HepG2 (cell line): ENCODE results near the gene AXIN1. TPM values are rescaled to one million over a fixed set of nuclear protein-coding genes. Genes with fewer than 3 reads are reported as not detected.

ENCODE experiments used
- E2F2 ChIP-seq: sonication (generic); formaldehyde crosslinking; IDR thresholded peaks from 2 replicates; pipeline ENCODE4 v1.4.0; 2020; ENCODE audit warnings: missing genetic modification reagents, borderline replicate concordance
- GFI1 ChIP-seq: sonication (generic); formaldehyde crosslinking; IDR thresholded peaks from 2 replicates; pipeline ENCODE4 v1.5.0; 2020; ENCODE audit warnings: missing genetic modification reagents, mild to moderate bottlenecking, borderline replicate concordance
- MAFK ChIP-seq, 2 experiments: IDR thresholded peaks in 1 of 2; conservative IDR thresholded peaks in 1 of 2; 2 replicates each; pipeline ENCODE4 v1.6.1; 2011; ENCODE audit warnings: improper control_type of control experiment in 2 of 2, low read length in 2 of 2
- MBD4 ChIP-seq: IDR thresholded peaks from 2 replicates; pipeline ENCODE4 v1.6.1; 2012; ENCODE audit warnings: low read length, inconsistent platforms, borderline replicate concordance
- MED13 ChIP-seq: sonication (generic); formaldehyde crosslinking; IDR thresholded peaks from 2 replicates; pipeline ENCODE4 v1.5.0; 2020; ENCODE audit warnings: missing genetic modification reagents
- PHF20 ChIP-seq: sonication (generic); formaldehyde crosslinking; IDR thresholded peaks from 2 replicates; pipeline ENCODE4 v1.5.0; 2020; ENCODE audit warnings: mild to moderate bottlenecking, missing genetic modification reagents
- PPARG ChIP-seq: conservative IDR thresholded peaks from 2 replicates; pipeline ENCODE4 v1.6.1; 2016; ENCODE audit warnings: missing biosample characterization, missing genetic modification reagents
- RBM39 ChIP-seq: fragments of 200-400 bp; formaldehyde crosslinking; IDR thresholded peaks from one replicate; pipeline ENCODE4 v1.6.1; 2018; ENCODE audit warnings: antibody characterized with exemption, mild to moderate bottlenecking, low read depth, low read length; ENCODE audit not compliant: poor library complexity, severe bottlenecking
- RCOR2 ChIP-seq: IDR thresholded peaks from 2 replicates; pipeline ENCODE4 v1.6.1; 2016; ENCODE audit warnings: missing biosample characterization, missing genetic modification reagents
- SSRP1 ChIP-seq: IDR thresholded peaks from 2 replicates; pipeline ENCODE4 v1.6.1; 2016; ENCODE audit warnings: control low read depth
- SUZ12 ChIP-seq: fragments of 150-350 bp; IDR thresholded peaks from 2 replicates; pipeline ENCODE4 v1.6.1; 2014; ENCODE audit warnings: low read depth, low read length
- THAP9 ChIP-seq: sonication (generic); formaldehyde crosslinking; IDR thresholded peaks from 2 replicates; pipeline ENCODE4; 2020; ENCODE audit warnings: missing genetic modification reagents, mild to moderate bottlenecking, borderline replicate concordance
- ZNF101 ChIP-seq: sonication (generic); formaldehyde crosslinking; IDR thresholded peaks from 2 replicates; pipeline ENCODE4 v1.4.0; 2020; ENCODE audit warnings: mild to moderate bottlenecking, low read depth, missing genetic modification reagents, borderline replicate concordance
- ZNF33A ChIP-seq: sonication (generic); formaldehyde crosslinking; IDR thresholded peaks from 2 replicates; pipeline ENCODE4 v1.5.1; 2020; ENCODE audit warnings: missing genetic modification reagents, mild to moderate bottlenecking, moderate library complexity, borderline replicate concordance
- ZNF383 ChIP-seq: sonication (generic); formaldehyde crosslinking; IDR thresholded peaks from 2 replicates; pipeline ENCODE4 v1.4.0; 2020; ENCODE audit warnings: missing genetic modification reagents, mild to moderate bottlenecking, borderline replicate concordance
- ZNF512 ChIP-seq: sonication (generic); formaldehyde crosslinking; IDR thresholded peaks from 2 replicates; pipeline ENCODE4 v1.4.0; 2020; ENCODE audit warnings: mild to moderate bottlenecking, missing genetic modification reagents
- ZNF576 ChIP-seq: sonication (generic); formaldehyde crosslinking; IDR thresholded peaks from 2 replicates; pipeline ENCODE4 v1.4.0; 2020; ENCODE audit warnings: mild to moderate bottlenecking, missing genetic modification reagents
- ZNF784 ChIP-seq: sonication (generic); formaldehyde crosslinking; IDR thresholded peaks from 2 replicates; pipeline ENCODE4 v1.5.1; 2020; ENCODE audit warnings: missing genetic modification reagents, mild to moderate bottlenecking, borderline replicate concordance
- ZNF788 ChIP-seq: sonication (generic); formaldehyde crosslinking; IDR thresholded peaks from 2 replicates; pipeline ENCODE4 v1.5.0; 2020; ENCODE audit warnings: mild to moderate bottlenecking, missing genetic modification reagents, borderline replicate concordance
- ZSCAN20 ChIP-seq: sonication (generic); formaldehyde crosslinking; IDR thresholded peaks from 2 replicates; pipeline ENCODE4 v1.4.0; 2020; ENCODE audit warnings: missing genetic modification reagents, mild to moderate bottlenecking, borderline replicate concordance
- ZSCAN29 ChIP-seq: sonication (generic); formaldehyde crosslinking; conservative IDR thresholded peaks from 2 replicates; pipeline ENCODE4 v1.4.0; 2020; ENCODE audit warnings: mild to moderate bottlenecking, missing genetic modification reagents
- polyA plus RNA-seq, 8 experiments: library from polyadenylated mRNA; depleted of rRNA in 3 of 8; stranded (reverse) in 7 of 8; unstranded in 1 of 8; fragments of >200 nt; fragmentation: Illumina TruSeq in 4 of 8; extraction: Trizol in 4 of 8; gene quantifications; 2 replicates each; pipeline versions ENCODE4 v1.2.1 to v1.2.3, GENCODE V29; 2011 to 2016; ENCODE audit warnings: low read depth in 4 of 8, missing spikeins in 1 of 8, mixed read lengths in 1 of 8; ENCODE audit not compliant: insufficient read depth in 1 of 8
- total RNA-seq, 5 experiments: library from RNA; depleted of rRNA; stranded (reverse); fragments of >200 nt; fragmentation: Illumina TruSeq; extraction: Trizol; gene quantifications; 2 replicates each; pipeline ENCODE4 v1.2.3, GENCODE V29; 2016; ENCODE audit warnings: low read depth in 1 of 5

Gene AXIN1
- total and polyA plus RNA-seq, 2 of the 13 experiments (the other 11 are each of a cell fraction or from before 2014, with no cell fraction given), result 24.0 to 26.0 TPM

GRCh38 chr16:342455-343213 is 9.9 kb downstream of the AXIN1 start (continued):
- TF ChIP-seq ZSCAN20 (CRISPR knock-in tag), result no peak
- TF ChIP-seq MAFK (conservative IDR thresholded peaks at IDR 0.05 in 1 of 2, IDR thresholded peaks at IDR 0.05 in 1 of 2; ENCODE audit: low read length in 2 of 2), result no peak
- TF ChIP-seq PHF20 (CRISPR knock-in tag), result peak; percentile 32; the same call in 1 of the 2 replicates
- no peak for TF ChIP-seq ZNF512 (CRISPR knock-in tag)
- TF ChIP-seq SSRP1 (CRISPR knock-in tag), result no peak
- TF ChIP-seq THAP9 (CRISPR knock-in tag), result peak; percentile 65; the same call in 1 of the 2 replicates
- peak; percentile 65; the same call in 1 of the 2 replicates for TF ChIP-seq ZNF784
- no peak for TF ChIP-seq SUZ12
- peak; percentile 84 for TF ChIP-seq ZNF788
- peak; percentile 21; the same call in 1 of the 2 replicates for TF ChIP-seq E2F2
- TF ChIP-seq GFI1 (CRISPR knock-in tag), result no peak
- 0 out of 2 replicates have a peak, but pooled peaks have one; percentile 32 for TF ChIP-seq ZNF576 (CRISPR knock-in tag)
- TF ChIP-seq ZNF33A (CRISPR knock-in tag), result no peak
- TF ChIP-seq MBD4, result no peak
- TF ChIP-seq ZNF101 (CRISPR knock-in tag), result no peak
- no peak for TF ChIP-seq MED13 (CRISPR knock-in tag)
- TF ChIP-seq PPARG (CRISPR knock-in tag), result no peak
- TF ChIP-seq RBM39, result no peak
- no peak for TF ChIP-seq ZSCAN29 (CRISPR knock-in tag)
- no peak for TF ChIP-seq RCOR2 (CRISPR knock-in tag)
- TF ChIP-seq ZNF383 (CRISPR knock-in tag), result no peak
